ENCODE data around the gene ENKD1.
"Not testable (repeated sequence)": the region's sequence is repeated elsewhere in the genome, so short reads cannot be mapped to it uniquely, and the experiment has no call there.

ENKD1 gene, protein sequence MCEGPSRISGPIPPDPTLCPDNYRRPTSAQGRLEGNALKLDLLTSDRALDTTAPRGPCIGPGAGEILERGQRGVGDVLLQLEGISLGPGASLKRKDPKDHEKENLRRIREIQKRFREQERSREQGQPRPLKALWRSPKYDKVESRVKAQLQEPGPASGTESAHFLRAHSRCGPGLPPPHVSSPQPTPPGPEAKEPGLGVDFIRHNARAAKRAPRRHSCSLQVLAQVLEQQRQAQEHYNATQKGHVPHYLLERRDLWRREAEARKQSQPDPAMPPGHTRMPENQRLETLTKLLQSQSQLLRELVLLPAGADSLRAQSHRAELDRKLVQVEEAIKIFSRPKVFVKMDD

DNA sequence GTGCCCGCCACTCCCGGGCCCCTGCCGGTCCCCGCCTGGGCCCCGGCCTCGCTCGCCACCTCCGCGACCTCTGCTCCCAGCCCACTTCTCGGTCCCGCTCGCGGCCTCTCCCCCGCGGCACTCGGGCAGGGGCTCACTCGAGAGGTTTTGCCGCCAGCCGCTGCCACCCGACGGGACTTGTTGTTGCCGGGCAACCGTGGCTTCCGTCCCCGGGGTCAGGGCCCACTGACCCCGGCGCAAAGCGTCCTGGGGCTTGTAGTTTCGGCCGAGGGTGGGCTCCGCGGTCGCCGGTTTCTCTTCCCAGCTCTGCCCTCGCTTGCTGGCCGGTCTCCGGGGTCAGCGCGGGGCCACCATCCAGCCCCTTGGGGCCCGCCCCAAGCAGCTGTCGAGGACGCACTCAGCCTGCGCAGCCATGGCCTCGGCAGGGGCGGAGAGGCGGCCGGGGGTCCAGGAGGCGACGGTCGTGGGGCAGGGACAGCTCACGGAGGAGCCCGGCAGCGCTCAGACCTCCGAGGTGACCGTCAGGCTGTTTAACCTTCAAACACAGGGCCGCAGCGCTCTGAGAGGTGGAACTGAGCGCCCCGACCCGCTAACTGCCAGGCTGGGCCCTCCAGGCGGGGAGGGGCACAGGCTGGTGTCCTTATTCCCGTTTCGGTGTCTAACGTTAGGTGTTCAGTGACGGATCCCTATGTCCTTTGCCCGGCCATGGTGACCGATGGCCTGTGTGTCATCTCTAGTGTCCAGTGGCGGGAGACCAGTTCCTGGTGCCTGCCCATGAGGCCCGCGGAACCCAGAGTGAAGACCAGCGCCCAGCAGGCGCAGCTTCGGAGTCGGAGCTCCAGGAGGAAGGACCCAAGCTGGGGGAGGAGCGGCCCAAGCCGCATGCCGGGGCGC is at the start of gene ENKD1, which contains the start of gene C16orf86:
Gene ENKD1, minus strand, starts transcription at position 192 of the 894 bp plus-strand sequence. CDS start 308 bp downstream, outside the sequence.
Gene C16orf86, plus strand, starts transcription at position 256 of the 894 bp plus-strand sequence. Its CDS starts 157 bp downstream, at position 413.
- peak; percentile 39 to 84 for DNase-seq

- no peak for DNase-seq
Measured at GRCh38 chr16:67716097-67716496, 49.5 kb upstream of the ENKD1 start.

GRCh38 chr16:67714522-67714921 is 48.0 kb upstream of the ENKD1 start:
- DNase-seq: no peak

- no peak for DNase-seq
Measured at GRCh38 chr16:67713647-67714273, 47.2 kb upstream of the ENKD1 start.

DNA sequence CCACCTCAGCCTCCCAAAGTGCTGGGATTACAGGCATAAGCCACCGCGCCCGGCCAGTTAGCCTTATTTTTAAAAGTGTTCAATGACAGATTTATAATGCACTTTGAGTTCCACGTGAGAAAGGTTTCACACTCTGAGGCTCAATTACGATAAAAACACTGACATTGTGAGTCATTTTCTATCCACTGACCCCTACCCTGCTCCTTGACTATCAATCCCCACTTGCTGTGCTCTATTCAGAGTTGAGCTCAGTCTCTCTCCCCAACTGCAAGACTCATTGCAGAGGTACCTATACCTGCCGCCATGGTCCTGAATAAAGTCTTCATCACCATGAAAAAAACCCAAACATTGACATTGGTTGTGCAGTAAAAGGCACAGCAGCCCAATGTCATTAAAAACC is 44.1 kb upstream of the ENKD1 start:
- DNase-seq: no peak

GRCh38 chr16:67709050-67709449 is 42.5 kb upstream of the ENKD1 start:
- DNase-seq: no peak

- DNase-seq: no peak
Measured at GRCh38 chr16:67708368-67708771, 41.8 kb upstream of the ENKD1 start.

DNA sequence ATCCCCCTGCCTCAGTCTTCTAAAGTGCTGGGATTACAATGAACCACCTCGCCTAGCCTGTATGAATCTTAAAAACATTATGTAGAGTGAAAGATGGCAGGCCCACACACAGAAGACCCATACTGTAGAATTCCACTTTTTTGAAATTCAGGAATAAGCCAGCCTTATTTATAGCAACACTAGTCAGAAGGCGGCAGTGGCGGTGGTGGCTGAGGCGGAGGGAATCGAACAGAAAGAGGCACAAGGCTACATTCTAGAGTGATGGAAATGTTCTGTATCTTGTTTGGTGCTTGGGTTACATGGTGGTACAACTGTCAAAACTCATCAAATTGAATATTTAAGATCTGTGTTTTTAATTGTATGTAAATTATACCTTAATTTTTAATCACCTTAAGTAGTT is 41.2 kb upstream of the ENKD1 start:
- DNase-seq: no peak

GRCh38 chr16:67707210-67707609 is 40.7 kb upstream of the ENKD1 start:
- no peak for DNase-seq

DNA sequence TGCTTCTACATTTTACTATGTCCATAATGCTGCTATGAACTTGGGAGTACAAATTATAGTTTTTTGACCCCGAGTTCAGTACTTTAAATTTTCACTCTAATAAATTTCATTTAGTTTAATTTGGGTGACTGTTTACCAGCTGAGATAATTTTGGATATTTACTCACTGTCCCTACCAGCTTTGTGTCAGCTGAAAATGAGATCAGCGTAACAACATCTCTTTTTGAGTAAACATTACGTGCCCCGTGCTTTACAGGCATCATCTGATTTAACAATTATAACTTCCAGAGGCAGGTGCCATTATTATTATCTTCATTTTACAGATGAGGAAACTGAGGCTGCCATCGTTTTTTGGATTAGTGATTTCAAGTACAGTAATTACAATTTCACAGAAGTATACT is 37.6 kb upstream of the ENKD1 start:
- DNase-seq: no peak

DNA sequence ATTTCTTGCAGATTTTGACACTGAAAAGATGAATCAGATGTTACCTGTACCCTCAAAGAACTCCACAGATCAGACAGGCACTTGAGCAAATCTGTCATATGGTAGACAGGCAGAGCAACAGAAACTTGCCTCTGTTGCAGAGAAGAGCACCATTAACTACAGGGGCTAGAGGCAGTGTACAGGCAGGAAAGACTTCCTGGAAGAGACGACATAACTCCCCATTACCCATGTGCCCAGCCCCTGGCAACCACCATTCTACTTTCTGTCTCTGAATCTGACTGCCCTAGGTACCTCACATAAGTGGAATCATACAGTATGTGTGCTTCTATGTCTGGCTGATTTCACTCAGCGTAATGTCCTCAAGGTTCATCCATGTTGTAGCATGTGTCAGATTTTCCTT is 37.1 kb upstream of the ENKD1 start:
- no peak for DNase-seq

DNA sequence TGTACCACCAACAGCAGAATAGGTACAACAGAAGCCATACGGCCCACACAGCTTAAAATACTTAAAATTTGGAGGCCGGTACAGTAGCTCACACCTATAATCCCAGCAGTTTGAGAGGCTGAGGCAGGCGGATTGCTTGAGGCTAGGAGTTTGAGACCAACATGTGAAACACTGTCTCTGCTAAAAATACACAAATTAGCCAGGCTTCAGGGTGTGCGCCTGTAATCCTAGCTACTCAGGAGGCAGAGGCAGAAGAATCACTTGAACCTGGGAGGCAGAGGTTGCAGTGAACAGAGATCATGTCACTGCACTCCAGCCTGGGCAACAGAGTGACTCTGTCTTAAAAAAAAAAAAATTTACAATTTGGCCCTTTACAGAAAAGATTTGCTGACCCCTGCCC is 35.6 kb upstream of the ENKD1 start:
- no peak for DNase-seq

DNA sequence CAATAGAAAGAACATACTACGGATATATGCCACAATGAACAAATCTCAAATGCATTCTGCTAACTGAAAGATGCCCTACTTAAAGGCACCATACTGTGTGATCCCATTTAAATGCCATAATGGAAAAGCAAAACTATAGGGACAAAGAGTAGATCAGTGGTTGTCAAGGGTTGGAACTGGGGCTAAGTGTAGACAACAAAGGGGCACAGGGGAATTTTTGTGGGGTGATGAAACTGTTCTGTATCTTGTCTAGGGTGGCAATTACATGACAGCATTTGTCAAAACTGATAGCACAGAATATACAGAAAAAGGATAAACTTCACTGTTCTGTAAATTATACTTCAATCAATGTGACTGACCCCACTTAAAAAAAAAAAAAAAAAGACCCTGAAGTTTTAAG is 34.9 kb upstream of the ENKD1 start:
- DNase-seq: no peak

DNA sequence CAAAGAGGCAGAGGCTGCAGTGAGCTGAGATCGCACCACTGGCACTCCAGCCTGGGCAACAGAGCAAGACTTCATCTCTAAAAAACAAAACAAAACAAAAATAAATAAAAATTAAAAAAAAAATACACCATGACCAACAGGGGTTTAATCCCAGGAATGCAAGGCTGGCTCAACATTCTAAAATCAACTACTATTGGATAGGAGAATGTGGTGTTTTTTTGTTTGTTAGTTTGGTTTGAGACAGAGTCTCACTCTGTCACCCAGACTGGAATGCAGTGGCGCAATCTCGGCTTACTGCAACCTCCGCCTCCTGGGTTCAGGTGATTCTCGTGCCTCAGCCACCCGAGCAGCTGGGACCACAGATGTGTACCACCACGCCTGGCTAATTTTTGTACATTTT is 32.7 kb upstream of the ENKD1 start:
- no peak for DNase-seq

DNA sequence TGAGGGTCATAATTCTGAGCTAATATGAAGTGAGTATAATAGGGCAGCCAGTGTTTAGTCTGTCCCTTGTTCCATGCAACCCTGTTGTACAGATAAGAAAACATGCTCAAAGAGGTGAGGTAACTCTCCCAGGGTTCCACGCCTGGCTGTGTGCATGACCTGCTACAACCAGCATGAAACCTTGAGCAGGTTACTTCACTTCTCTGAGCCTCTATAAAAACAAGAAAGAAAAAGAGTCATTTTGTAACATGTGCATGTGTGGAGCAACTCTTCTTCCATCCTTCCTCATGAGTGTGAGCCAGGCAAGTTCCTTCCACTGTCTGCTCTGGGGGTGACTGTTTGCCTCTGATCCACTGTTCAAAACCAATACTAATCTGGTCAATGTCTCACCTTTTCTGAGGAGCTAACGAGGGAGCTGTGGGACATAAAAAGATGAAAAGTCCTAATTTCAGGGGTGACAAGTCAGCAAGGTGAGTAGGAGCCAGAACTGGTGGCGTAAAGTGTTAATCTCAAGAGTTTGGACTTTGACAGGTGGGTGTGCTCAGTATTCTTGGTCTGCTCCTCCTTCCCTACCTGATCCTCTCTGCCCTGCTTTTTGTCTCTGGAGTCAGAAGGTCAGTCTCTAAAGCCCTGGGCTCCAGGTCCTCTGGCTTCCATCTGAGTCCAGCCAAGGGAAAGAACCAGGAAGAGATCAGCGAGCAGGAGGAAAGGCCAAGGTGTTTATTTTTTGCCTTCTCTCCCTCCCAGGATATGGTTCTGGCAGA is 31.1 kb upstream of the ENKD1 start:
- DNase-seq: no peak

- DNase-seq: no peak
Measured at GRCh38 chr16:67694611-67695010, 28.1 kb upstream of the ENKD1 start.

DNA sequence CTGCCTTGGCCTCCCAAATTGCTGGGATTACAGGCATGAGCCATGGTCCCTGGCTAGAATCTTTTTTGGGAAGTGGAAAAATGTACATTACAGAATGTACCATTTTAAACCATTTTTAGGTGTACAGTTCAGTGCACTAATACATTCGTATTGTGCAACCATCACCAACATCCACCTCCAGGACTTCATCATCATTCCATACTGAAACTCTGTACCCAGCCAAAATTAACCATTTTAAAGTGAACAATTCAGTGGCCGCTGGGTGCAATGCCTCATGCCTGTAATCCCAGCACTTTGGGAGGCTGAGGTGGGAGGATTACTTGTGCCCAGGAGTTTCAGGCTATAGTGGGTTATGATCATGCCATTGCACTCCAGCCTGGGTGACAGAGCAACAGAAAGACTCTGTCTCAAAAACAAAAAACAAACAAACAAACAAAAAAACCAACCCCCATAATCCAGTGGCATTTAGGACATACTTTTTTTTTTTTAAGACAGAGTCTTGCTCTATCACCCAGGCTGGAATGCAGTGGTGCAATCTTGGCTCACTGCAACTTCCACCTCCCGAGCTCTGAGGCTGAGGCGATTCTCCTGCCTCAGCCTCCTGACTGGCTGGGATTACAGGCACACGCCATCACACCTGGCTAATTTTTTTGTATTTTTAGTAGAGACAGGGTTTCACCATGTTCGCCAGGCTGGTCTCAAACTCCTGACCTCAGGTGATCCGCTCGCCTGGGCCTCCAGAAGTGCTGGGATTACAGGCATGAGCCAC is 27.2 kb upstream of the ENKD1 start:
- not testable (repeated sequence) for DNase-seq

DNA sequence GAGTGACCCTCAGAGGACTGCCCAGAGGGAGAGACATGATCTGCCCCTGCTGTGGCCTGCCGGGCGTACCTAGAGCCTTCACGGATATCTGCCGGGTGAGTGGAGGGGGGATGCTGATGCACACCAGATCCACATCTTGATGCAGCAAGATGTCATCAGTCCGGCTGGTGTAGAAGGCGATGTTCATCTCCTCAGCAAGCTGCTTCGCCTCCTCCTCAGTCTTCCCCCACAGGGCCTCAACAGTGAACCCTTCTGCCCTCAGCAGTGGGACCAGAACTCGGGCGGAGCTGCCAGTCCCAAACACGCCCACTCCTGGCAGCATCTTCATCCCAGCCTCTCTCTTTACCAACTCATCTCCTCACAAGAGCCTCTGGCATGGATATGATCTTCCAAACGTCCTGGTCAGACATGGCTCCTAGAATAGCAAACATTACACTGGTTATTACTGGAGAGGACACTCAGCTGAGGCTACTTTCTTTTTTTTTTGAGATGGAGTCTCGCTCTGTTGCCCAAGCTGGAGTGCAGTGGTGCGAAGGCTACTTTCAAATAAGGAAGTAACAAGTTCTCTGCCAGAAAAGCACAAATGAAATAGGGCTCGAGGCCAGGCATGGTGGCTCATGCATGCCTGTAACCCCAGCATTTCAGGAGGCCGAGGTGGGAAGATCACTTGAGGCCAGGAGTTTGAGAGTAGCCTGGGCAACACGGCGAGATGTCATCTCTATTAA is 19.0 kb upstream of the ENKD1 start:
- no peak for DNase-seq

DNA sequence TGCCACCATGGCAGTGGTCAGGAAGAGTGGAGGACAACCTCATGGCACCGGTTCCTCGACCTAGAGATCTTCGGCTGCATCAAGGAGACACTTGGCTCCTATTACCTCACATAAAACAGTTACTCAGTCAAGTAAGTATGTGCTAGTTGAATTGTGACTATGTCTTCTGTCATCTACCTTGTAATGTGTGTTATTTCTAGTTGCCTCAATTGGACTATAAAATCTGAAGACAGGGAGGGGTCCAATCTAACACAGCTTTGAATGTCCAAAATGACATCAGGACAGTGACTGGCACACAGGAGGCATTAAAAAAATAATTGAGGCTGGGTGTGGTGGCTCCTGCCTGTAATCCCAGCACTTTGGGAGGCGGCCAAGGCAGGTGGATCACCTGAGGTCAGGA is 17.2 kb upstream of the ENKD1 start:
- DNase-seq: no peak

- no peak for DNase-seq
Measured at GRCh38 chr16:67679935-67680897, 13.7 kb upstream of the ENKD1 start.
